Panc1 (cell line): ENCODE results near the gene ZFP62.

Experiments
- POLR2AphosphoS5 ChIP-seq: IDR thresholded peaks from 2 replicates; pipeline ENCODE4 v1.6.1; 2012; ENCODE audit warnings: mild to moderate bottlenecking, low read depth, low read length, moderate library complexity
- TF ChIP-seq, protein P1 (sequence below): fragments of 450-650 bp; IDR thresholded peaks from 2 replicates; pipeline ENCODE4 v1.5.1; 2017; ENCODE audit warnings: mild to moderate bottlenecking

GRCh38 chr5:180853848-180854176 is 7.3 kb downstream of the ZFP62 start:
- TF ChIP-seq, protein P1, sequence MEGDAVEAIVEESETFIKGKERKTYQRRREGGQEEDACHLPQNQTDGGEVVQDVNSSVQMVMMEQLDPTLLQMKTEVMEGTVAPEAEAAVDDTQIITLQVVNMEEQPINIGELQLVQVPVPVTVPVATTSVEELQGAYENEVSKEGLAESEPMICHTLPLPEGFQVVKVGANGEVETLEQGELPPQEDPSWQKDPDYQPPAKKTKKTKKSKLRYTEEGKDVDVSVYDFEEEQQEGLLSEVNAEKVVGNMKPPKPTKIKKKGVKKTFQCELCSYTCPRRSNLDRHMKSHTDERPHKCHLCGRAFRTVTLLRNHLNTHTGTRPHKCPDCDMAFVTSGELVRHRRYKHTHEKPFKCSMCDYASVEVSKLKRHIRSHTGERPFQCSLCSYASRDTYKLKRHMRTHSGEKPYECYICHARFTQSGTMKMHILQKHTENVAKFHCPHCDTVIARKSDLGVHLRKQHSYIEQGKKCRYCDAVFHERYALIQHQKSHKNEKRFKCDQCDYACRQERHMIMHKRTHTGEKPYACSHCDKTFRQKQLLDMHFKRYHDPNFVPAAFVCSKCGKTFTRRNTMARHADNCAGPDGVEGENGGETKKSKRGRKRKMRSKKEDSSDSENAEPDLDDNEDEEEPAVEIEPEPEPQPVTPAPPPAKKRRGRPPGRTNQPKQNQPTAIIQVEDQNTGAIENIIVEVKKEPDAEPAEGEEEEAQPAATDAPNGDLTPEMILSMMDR: no peak
- TF ChIP-seq POLR2AphosphoS5: no peak
